Hepatic stellate cell (primary cell): ENCODE data around the gene RUNX1.
"Not testable (repeated sequence)": the region's sequence is repeated elsewhere in the genome, so short reads cannot be mapped to it uniquely, and the experiment has no call there.

Experiments
- DNase-seq: peaks from one replicate; pipeline ENCODE4 v3.0.0; 2011; ENCODE audit warnings: low spot score

The RUNX1 gene

DNA sequence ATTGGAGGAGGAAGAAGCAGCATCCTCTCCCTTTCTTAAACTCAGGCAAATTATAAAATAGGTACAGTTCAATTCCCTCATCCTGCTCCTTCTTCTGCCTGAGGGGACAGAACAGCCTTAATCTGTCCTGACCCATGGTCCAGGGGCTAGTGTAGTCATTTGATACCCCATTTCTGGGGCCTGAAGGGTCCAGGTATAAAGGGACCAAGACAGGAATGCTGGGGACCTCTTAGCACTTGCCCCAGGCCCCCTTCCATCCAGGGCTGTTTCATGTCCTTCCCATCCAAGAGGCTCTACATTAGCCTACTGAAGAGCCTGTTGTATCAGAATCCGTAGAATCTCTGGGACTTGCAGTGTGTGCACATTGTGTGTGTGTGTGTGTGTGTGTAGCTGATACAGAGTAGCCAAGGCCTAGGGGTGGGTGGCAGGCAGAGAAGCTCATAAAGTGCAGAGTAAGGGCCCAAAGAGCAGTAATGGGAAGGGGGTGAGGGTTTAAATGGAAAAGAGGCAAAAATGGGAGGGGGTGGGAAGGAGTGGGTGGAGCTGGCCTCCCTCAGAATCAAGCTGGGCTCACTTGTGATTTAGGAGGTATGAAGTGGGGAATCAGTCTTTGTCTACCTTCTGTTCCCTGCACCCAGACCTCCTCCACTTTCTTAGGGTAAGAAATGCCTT is 32.4 kb downstream of the RUNX1 start:
- no peak for DNase-seq

GRCh38 chr21:35016071-35016470 is 33.0 kb downstream of the RUNX1 start:
- DNase-seq: no peak

DNA sequence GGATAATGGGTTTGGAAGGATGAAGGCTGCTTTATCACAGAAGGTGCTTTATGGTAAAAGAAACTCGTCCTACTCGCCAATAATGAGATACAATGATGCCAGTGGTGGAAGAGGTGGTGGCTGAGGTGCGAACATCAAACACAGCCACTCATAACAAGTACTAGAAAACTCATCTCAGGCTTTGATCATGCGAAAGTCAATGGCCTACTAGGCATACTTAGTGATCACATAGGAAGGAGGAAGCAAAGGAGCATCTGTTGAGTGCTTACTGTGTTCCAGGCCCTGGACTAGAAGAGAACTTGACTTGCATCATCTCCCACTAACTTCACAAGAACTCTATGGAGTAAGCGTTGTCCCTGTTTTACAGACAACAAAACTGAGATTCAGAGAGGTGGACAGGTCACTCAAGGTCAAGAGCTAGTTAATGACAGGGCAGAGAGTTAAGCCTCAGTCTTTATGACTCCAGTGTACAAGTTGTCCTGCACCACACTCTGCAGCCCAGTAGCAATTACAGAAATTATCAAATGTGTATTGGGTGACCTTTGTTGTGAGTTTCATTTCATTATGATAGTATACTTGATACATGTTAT is 33.6 kb downstream of the RUNX1 start:
- no peak for DNase-seq

DNA sequence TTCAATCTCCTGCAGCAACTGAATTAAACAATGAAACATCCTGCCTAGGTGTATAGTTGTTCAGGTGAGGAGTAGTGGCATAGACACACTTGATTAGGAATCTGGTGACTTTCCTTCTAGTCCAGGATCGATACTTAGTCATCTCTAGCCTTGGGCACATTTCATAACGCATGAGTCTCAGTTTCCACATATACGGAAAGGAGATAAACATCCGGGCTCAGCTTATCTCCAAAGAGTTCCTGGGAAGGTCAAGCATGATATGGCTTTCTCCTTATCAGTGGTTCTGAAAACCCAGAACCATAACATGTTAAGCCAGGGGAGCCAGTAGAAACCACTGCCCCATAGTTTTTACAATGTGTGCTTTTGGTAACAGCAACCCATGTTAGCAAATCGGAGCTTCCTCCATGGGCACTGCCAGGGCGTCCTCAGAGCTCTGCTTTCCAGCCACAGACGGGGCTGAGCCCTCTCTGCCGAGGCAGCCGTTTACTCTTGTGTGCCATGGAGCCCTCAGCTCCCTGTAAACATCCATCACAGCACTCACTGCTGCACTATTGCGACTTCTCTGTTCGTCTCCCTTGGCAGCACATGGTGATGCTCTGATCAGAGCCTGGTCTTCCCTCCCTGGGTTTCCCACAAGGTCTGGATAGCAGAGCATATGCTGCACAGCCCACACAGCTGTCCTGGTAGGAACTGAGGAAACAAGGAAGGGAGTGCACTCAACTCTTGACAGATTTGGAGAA is 34.6 kb downstream of the RUNX1 start:
- DNase-seq: no peak

DNA sequence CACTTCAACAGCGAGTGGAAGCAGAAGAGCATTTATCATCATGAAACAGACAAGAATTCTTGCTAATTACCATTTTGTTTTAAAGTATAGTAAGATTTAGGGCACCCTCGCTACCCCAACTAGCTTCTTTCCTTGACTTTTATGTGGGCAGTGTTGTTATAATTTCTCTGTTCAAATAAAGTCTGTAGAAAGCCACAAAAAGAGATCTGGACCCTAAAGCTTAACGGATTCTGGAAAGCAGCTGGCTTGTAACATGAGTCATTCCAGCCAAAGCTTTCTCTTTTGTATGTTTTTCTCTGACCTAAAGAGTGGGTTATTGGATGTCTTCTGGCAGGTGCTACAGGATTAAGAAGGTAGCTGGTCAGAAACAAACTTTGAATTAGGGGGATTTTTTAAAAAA is 37.4 kb downstream of the RUNX1 start:
- DNase-seq: no peak

- DNase-seq: no peak
These were observed 38.7 kb downstream of the RUNX1 start for GRCh38 chr21:35010447-35010846.

- no peak for DNase-seq
These were observed 41.8 kb downstream of the RUNX1 start for GRCh38 chr21:35007348-35007747.

DNA sequence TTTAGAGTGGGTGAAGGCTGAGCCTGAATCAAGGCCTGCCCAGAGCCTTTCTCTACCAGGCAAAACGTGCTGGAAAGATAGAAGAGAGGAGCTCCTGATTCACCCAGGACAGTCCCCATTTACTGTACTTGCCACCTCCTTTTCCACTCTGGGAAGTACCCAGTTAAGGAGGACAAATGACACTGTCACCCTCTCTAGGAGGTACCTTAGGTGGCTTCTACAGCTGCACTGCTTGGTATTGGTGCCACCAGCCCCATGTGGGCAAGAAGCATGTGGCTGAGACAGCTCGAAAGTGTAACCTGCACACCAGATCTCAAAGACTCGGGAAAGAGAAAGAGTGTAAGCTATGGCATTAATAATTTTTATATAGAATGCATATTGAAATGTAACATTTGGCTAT is 42.3 kb downstream of the RUNX1 start:
- DNase-seq: no peak

- no peak for DNase-seq
These were observed 42.9 kb downstream of the RUNX1 start for GRCh38 chr21:35006248-35006647.

DNA sequence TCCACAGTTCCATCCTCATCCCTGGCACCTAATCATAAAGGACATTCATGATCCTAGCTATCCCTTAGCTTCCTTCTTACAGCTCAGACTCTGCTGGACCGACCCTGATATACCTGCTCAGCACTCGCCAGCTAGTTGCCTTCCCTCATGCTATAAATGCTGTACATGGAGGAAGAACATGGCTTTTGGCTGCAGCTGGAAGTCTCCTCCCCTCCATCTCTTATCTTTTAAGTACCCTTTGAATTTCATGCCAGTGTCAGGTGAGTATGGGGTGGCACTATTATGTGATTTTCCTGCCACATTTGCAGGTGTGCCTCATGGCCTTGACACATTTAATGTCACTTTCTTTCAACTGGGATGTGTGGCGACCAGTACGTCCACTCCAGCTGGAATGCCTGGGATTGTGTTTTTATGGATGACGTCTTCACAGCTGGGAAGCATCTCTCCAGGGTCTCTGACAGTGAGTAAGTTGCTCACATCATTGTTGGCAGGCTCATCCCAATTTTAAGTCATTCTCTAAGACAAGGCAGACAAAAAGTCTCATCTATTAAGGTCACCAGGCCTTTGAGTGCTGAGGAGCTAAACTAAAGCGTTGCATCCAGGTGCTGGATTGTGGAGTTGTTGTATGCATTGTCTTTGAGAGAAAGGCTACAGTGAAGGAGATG is 43.4 kb downstream of the RUNX1 start:
- no peak for DNase-seq

DNA sequence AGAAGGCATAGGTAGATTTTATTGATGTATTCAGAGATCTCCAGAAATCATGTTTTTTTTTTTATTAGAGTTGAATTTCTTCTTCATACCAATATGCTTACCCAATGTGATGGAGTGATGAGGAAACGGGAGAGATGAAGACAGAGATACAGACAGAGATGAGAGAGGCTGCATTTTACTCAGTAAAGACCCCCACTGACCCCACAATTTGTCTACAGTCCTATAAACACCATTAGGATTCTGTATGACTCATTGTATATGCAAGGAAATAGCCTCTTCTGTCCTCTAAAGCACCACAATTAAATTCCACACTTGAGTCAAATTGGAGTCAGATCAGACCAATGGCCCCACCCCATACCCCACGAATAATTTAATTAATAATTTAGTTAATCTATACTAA is 44.0 kb downstream of the RUNX1 start:
- no peak for DNase-seq

GRCh38 chr21:35004314-35004713 is 44.8 kb downstream of the RUNX1 start:
- DNase-seq: no peak

- DNase-seq: no peak
These were observed 46.0 kb downstream of the RUNX1 start for GRCh38 chr21:35002879-35003722.

GRCh38 chr21:34999397-34999941 is 49.6 kb downstream of the RUNX1 start:
- DNase-seq: no peak

GRCh38 chr21:34998176-34998575 is 50.9 kb downstream of the RUNX1 start:
- DNase-seq: no peak

- DNase-seq: no peak
These were observed 51.8 kb downstream of the RUNX1 start for GRCh38 chr21:34997294-34997693.

DNA sequence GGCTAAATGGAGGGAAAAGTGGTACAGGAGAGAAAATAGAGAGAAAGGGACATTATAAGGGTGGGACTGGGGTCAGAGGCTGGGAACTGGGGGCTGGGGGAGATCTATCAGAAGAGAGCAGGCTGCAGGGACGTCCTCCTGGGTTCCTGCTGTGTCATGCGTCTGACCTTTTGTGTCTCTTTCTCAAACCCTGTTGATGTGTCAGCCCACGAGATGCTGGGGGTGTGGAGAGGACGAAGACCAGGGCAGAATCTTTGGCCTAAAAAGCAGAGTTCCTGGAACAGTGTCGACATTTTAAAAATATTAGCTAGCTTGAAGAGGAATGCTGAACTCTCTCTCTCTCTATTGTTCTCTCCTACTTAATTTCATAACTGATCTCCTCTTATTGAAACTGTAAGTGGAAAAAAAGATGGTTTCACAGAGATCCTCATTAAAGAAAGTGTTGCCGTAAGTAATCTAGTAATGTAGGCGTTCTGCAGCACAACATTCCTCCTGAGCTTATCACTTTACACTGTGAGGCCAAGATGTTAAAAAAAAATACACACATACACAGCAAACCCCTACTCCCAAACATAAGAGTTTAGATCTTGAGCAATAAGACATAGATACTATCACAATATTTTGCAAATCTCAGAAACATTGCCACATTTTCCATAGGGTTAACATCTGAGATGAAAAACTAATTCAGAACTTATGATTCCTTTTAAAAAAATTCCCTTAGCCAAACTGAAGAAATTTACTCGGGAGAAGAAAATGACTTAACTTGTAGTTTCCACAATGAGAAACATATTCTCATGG is 52.6 kb downstream of the RUNX1 start:
- DNase-seq: no peak

DNA sequence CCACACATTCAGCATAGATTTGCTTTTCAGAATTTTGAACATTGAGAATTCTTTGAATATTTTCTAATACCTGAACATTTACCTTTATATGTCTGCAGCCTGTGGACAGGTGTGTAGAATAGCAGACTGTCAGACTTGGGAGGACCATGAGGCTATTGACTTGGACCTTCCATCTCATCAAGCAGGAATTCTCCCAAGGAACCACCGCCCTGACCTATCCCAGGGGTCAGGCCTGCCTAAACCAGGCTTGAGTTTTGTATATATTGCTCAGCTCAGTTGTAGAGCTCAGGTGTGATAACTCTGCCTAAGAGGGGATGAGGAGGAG is 53.2 kb downstream of the RUNX1 start:
- no peak for DNase-seq

DNA sequence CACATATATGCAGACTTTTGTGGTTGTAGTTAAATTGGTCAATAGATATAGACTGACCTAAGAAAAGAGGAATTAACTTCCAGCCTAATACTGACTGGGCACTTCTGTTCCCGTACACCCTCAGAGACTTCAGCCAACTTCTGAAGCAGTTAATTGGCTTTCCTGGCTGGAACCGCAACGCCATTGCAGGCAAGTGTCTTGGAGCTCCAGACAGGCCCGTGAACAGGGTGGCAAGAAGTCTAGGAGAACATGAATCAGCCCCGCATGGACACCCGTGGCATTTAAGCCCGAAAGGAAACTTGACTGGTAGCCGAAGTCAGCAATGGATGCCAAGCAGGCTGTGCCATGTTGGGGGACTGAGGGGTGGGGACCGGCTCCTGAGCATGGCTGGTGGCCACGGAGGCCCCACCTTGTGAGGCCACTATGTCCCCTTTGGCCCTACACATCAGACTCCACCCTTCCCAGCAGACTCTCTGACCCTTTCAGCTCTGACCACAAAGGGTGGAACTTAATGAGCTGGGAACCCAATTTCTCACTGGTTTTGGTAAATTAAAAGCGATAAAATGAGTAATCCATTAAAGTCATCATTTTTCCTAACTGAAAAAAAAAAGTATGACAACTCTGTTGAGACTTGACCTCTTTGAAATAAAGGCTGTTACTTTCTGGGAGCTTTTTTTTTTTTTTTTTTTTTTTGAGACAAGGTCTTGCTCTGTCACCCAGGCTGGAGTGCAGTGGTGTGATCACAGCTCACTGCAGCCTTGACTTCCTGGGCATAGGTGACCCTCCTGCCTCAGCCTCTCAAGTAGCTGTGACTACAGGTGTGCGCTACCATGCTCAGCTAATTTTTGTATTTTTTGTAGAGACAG is 54.1 kb downstream of the RUNX1 start:
- DNase-seq: no peak

DNA sequence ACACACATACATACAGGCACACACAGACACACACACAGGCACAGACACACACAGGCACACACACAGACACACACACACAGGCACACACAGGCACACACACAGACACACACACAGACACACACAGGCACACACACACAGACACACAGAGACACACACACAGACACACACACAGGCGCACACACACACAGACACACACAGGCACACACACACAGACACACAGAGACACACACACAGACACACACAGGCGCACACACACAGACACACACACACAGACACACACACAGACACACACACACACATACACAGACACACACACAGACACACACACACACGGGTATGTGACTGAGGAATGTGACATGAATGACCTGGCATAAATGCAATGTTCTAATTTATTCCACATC is 55.6 kb downstream of the RUNX1 start:
- DNase-seq: not testable (repeated sequence)
